Measurements from ENCODE around the gene SGO1. TPM values are rescaled to one million over a fixed set of nuclear protein-coding genes. Genes with fewer than 3 reads are reported as not detected.

SGO1 gene
- total RNA-seq = 5.9 and 7.2 TPM in 2 replicates

GRCh38 chr3:20185679-20186599 lies at the start of gene SGO1:
SGO1 (minus strand) TSS chr3:20186206; CDS start chr3:20184027, 2,179 bp downstream.
- no peak for TF ChIP-seq CTCF (IDR thresholded peaks at IDR 0.05)
- DNase-seq (peak; percentile 100), ATAC-seq (ENCODE audit: low read depth) (peak; percentile 93)
- ChIA-PET CTCF (interaction anchor here (1.1 to 1.5 kb wide), 6 partner anchors 60 to 240 kb away, joined by 3 to 5 read pairs (median 3); partner anchors contain the start of gene KAT2B), POLR2A (interaction anchor here (0.5 to 3.1 kb wide), 17 partner anchors 10 to 824 kb away, joined by 3 to 38 read pairs (median 4); partner anchors contain the start of gene KAT2B)
- no peak within 1 kb of the TSS for H3K27ac Mint-ChIP-seq
- peaks cover 8% of the 10 kb centered on the region for H3K36me3 Mint-ChIP-seq (ENCODE audit: low read depth)
- H3K4me3 Mint-ChIP-seq = no peak within 1 kb of the TSS
- intact Hi-C loops (cut with micrococcal nuclease) = loop anchor here (1.0 to 10.0 kb wide), 12 partner anchors 60 to 1759 kb away; partner anchors contain the start of genes RAB5A and SATB1
- H3K9me3 Mint-ChIP-seq = no peaks in the 10 kb centered on the region
- H3K27me3 Mint-ChIP-seq = no peaks in the 10 kb centered on the region
- no peaks in the 10 kb centered on the region for H3K4me1 Mint-ChIP-seq

GRCh38 chr3:20235796-20236195 lies 49.8 kb upstream of the SGO1 start:
- Mint-ChIP-seq H3K4me3 (no peak overlapping the region), H3K27ac (no peak overlapping the region), H3K4me1 (no peaks in the 10 kb centered on the region), H3K36me3 (ENCODE audit: low read depth) (peaks cover 2% of the 10 kb centered on the region), H3K27me3 (no peaks in the 10 kb centered on the region), H3K9me3 (no peaks in the 10 kb centered on the region)
- no peak for ATAC-seq (ENCODE audit: low read depth)
- CTCF ChIA-PET = no interaction called here
- TF ChIP-seq CTCF (IDR thresholded peaks at IDR 0.05) = no peak
- intact Hi-C loops (cut with micrococcal nuclease) = loop anchor here (10.0 kb wide), 1 partner anchor 501 kb away; no protein-coding TSS in a partner anchor
- no peak for DNase-seq
- POLR2A ChIA-PET = no interaction called here

GRCh38 chr3:20232906-20233780 lies 47.1 kb upstream of the SGO1 start:
- TF ChIP-seq CTCF (IDR thresholded peaks at IDR 0.05) = no peak
- Mint-ChIP-seq H3K4me1 (no peaks in the 10 kb centered on the region), H3K36me3 (ENCODE audit: low read depth) (peaks cover 2% of the 10 kb centered on the region), H3K27ac (no peak overlapping the region), H3K27me3 (no peaks in the 10 kb centered on the region), H3K9me3 (no peaks in the 10 kb centered on the region), H3K4me3 (no peak overlapping the region)
- DNase-seq (no peak), ATAC-seq (ENCODE audit: low read depth) (no peak)
- CTCF ChIA-PET = no interaction called here
- intact Hi-C loops (cut with micrococcal nuclease) = loop anchor here (10.0 kb wide), 1 partner anchor 498 kb away; no protein-coding TSS in a partner anchor
- POLR2A ChIA-PET = no interaction called here

- H3K27me3 Mint-ChIP-seq = no peaks in the 10 kb centered on the region
- intact Hi-C loops (cut with micrococcal nuclease) = loop anchor here (10.0 kb wide), 1 partner anchor 496 kb away; no protein-coding TSS in a partner anchor
- no peaks in the 10 kb centered on the region for H3K9me3 Mint-ChIP-seq
- DNase-seq (no peak), ATAC-seq (ENCODE audit: low read depth) (no peak)
- no peak overlapping the region for H3K27ac Mint-ChIP-seq
- ChIA-PET POLR2A (no interaction called here), CTCF (no interaction called here)
- H3K36me3 Mint-ChIP-seq (ENCODE audit: low read depth) = no peaks in the 10 kb centered on the region
- no peak overlapping the region for H3K4me3 Mint-ChIP-seq
- no peak for TF ChIP-seq CTCF (IDR thresholded peaks at IDR 0.05)
- H3K4me1 Mint-ChIP-seq = no peaks in the 10 kb centered on the region
These were observed 44.9 kb upstream of the SGO1 start for GRCh38 chr3:20230954-20231353.
